Panc1 (cell line): ENCODE data around the gene CNGB1. TPM values are rescaled to one million over a fixed set of nuclear protein-coding genes. Genes with fewer than 3 reads are reported as not detected.

ENCODE experiments used
- ATAC-seq: fragments of 200-7000 bp; cut with Tn5 transposase; 2 replicates; pipeline ENCODE4 v1.9.1; 2020; ENCODE audit warnings: mild to moderate bottlenecking, moderate library complexity
- BruUV-seq: library from RNA; stranded (reverse); fragments of 400-500 nt; replicated peaks from 2 replicates; lab custom pipeline; 2021; lab: Mats Ljungman, UMichigan
- CTCF ChIA-PET: fragments of 300-600 bp; sonication (Branson Sonifier 250); formaldehyde crosslinking; loops from one replicate; lab custom pipeline; 2022; ENCODE audit warnings: antibody characterized with exemption; lab: Charles Lee
- POLR2A ChIA-PET: fragments of 300-600 bp; sonication (Branson Sonifier 250); formaldehyde crosslinking; loops from one replicate; lab custom pipeline; 2022; ENCODE audit warnings: antibody characterized with exemption; lab: Charles Lee
- DNase-seq: peaks from one replicate; pipeline ENCODE4 v3.0.0-alpha.2; 2010; ENCODE audit warnings: low read depth, low spot score
- H3K27ac ChIP-seq: 2 replicates; pipeline ENCODE4 v1.5.1; 2011; ENCODE audit warnings: mild to moderate bottlenecking, low read length, inconsistent platforms
- H3K27me3 ChIP-seq: fragments of 200-500 bp; sonication (Bioruptor generic); 2 replicates; pipeline ENCODE4 v1.6.0; 2014; ENCODE audit warnings: low read length, inconsistent platforms; ENCODE audit not compliant: control insufficient read depth, insufficient read depth
- H3K36me3 ChIP-seq: fragments of 200-500 bp; sonication (Bioruptor generic); 2 replicates; pipeline ENCODE4 v1.5.1; 2014; ENCODE audit warnings: inconsistent platforms, mild to moderate bottlenecking, low read length, moderate library complexity; ENCODE audit not compliant: control insufficient read depth, insufficient read depth
- H3K4me1 ChIP-seq: 2 replicates; pipeline ENCODE4 v1.5.1; 2011; ENCODE audit warnings: inconsistent platforms, mild to moderate bottlenecking, low read length, moderate library complexity; ENCODE audit not compliant: control insufficient read depth, insufficient read depth
- H3K4me3 ChIP-seq, 2 experiments: 2 replicates each; pipeline ENCODE4 v1.5.1; 2011 to 2012; ENCODE audit warnings: low read depth in 2 of 2, low read length in 2 of 2, mild to moderate bottlenecking in 2 of 2, inconsistent platforms in 1 of 2, moderate library complexity in 1 of 2
- H3K9me3 ChIP-seq: fragments of 200-500 bp; sonication (Bioruptor generic); 2 replicates; pipeline ENCODE4 v1.5.1; 2014; ENCODE audit warnings: low read depth, mild to moderate bottlenecking, inconsistent platforms, low read length, moderate library complexity; ENCODE audit not compliant: control insufficient read depth, insufficient read depth
- CTCF ChIP-seq: fragments of 450-650 bp; IDR thresholded peaks from 2 replicates; pipeline ENCODE4 v1.5.1; 2017; ENCODE audit warnings: mild to moderate bottlenecking
- POLR2AphosphoS5 ChIP-seq: IDR thresholded peaks from 2 replicates; pipeline ENCODE4 v1.6.1; 2012; ENCODE audit warnings: mild to moderate bottlenecking, low read depth, low read length, moderate library complexity
- REST ChIP-seq, 2 experiments: IDR thresholded peaks; 2 replicates each; pipeline ENCODE4 v1.6.1; 2011 to 2012; ENCODE audit warnings: low read depth in 2 of 2, control low read depth in 1 of 2, low read length in 1 of 2, mild to moderate bottlenecking in 1 of 2, moderate library complexity in 1 of 2; ENCODE audit not compliant: insufficient read depth in 1 of 2
- SIN3A ChIP-seq: IDR thresholded peaks from 2 replicates; pipeline ENCODE4 v1.6.1; 2012; ENCODE audit warnings: low read depth, mild to moderate bottlenecking, low read length, moderate library complexity, borderline replicate concordance; ENCODE audit not compliant: insufficient read depth
- TCF7L2 ChIP-seq: IDR thresholded peaks from 2 replicates; pipeline ENCODE4 v1.6.1; 2011; ENCODE audit warnings: mild to moderate bottlenecking, low read depth, low read length, inconsistent platforms
- in situ Hi-C: cut with HindIII; loops from 2 replicates; pipeline ENCODE4 v1.10.0; 2016; ENCODE audit warnings: low sequenced_read_pairs, low pct_unique_long_range_greater_than_20kb
- intact Hi-C: fragments of 100-400 bp; cut with micrococcal nuclease; formaldehyde crosslinking; loops from one replicate; pipeline ENCODE4 v1.10.0; 2022; ENCODE audit not compliant: unreplicated experiment
- total RNA-seq: library from RNA; stranded (reverse); gene quantifications from one replicate; pipeline ENCODE4 v1.2.1, GENCODE V29; 2021; ENCODE audit not compliant: unreplicated experiment

CNGB1 gene
- total RNA-seq, 1 experiment from 2014 or later: not detected

DNA sequence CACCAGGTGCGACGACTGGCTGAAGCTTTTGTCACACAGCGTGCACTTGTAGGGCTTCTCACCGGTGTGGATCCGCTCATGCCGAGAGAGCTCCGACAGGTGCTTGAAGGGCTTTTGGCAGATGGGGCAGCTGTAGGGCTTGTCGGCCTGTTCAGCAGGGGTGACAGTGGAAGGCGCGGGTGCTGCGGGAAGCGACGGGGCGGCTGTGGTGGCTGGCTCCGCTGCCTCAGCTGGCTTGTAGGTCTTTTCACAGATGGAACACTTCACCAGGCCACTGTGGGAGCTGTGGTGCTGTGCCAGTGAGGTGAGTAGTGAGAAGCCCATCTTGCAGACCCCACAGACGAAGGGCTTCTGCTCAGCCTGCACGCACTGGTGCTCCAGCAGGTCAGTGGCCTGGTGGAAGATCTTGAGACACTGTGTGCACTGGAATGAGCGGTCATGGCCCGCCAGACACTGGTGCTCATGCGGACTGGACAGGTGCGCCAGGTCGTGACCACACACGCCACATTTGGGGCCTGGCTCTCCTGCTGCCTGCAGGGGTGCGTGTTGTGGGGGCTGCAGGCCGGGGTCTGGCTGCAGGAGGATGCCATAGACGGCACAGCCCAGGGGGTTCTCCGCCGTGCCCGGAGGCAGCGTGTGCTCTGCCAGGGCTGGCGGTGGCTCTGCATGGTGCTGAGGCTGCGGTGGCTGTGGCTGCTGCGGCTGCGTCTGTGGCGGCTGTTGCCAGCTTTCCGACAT lies 26.8 kb upstream of the CNGB1 start:
- Histone ChIP-seq H3K27ac (no peak overlapping the region), H3K4me1 (peaks cover 11% of the 10 kb centered on the region), H3K27me3 (no peaks in the 10 kb centered on the region), H3K36me3 (no peaks in the 10 kb centered on the region), H3K9me3 (no peaks in the 10 kb centered on the region), H3K4me3 (no peak overlapping the region)
- ChIA-PET CTCF (no interaction called here), POLR2A (no interaction called here)
- intact Hi-C loops: no loop called here
- no peak for TF ChIP-seq REST (IDR thresholded peaks at IDR 0.05; ENCODE audit: insufficient read depth in 1 of 2, low read depth in 2 of 2, low read length in 1 of 2)
- TF ChIP-seq SIN3A: no peak
- TF ChIP-seq CTCF: no peak
- TF ChIP-seq POLR2AphosphoS5: no peak
- TF ChIP-seq TCF7L2: no peak
- in situ Hi-C loops: no loop called here
- DNase-seq (no peak), ATAC-seq (no peak)
- no TSS peak for BruUV-seq

DNA sequence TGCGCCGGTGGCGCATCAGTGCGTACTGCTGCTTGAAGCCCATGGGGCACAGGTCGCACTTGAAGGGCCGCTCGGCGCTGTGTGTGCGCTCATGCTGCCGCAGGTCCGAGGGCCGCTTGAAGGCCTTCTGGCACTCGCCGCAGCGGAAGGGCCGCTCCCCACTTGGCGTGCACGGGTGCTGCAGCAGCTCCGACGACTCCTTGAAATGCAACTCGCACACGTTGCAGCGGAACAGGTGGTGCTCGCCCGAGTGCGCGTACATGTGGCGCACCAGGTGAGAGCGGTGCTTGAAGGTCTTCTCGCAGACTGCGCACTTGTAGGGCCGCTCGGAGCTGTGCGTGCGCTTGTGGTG lies 26.2 kb upstream of the CNGB1 start:
- Histone ChIP-seq H3K36me3 (no peaks in the 10 kb centered on the region), H3K4me1 (peaks cover 10% of the 10 kb centered on the region), H3K27ac (no peak overlapping the region), H3K27me3 (no peaks in the 10 kb centered on the region), H3K4me3 (no peak overlapping the region), H3K9me3 (no peaks in the 10 kb centered on the region)
- BruUV-seq: no TSS peak
- in situ Hi-C loops: no loop called here
- DNase-seq: no peak
- TF ChIP-seq TCF7L2 (no peak), SIN3A (no peak), REST (IDR thresholded peaks at IDR 0.05; ENCODE audit: insufficient read depth in 1 of 2, low read depth in 2 of 2, low read length in 1 of 2) (no peak), CTCF (no peak), POLR2AphosphoS5 (no peak)
- POLR2A ChIA-PET: no interaction called here
- ATAC-seq: no peak
- CTCF ChIA-PET: no interaction called here
- intact Hi-C loops: no loop called here
